GM18502 (cell line): ENCODE measurements around the gene SCYL2.
"Not testable (repeated sequence)": the region's sequence is repeated elsewhere in the genome, so short reads cannot be mapped to it uniquely, and the experiment has no call there.

Experiments used
- ATAC-seq: cut with Tn5 transposase; IDR thresholded peaks from one replicate; pipeline ENCODE4 v1.9.1; 2021; ENCODE audit warnings: mild to moderate bottlenecking; ENCODE audit not compliant: unreplicated experiment, poor library complexity

SCYL2 gene

GRCh38 chr12:100311317-100311716 lies 44.3 kb downstream of the SCYL2 start:
- ATAC-seq = no peak

DNA sequence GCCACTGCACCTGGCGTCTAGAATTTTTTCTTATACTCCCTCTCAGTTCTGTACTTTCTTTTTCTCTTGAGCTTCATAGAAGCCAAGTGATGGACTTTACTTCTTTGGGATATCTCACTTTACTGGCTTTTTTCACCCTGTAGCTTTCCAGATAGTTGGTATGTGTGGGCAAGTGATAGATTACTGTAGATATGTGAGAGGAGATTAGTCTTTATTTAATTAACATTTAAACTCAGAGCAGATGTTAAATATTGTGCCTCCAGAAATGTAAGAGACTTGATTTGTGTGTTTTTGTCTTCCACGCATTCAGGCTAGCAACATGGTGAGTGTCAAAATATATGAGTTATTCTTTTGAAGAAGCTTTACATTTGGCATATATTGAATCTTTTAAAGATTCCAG lies 50.4 kb downstream of the SCYL2 start:
- ATAC-seq = no peak

DNA sequence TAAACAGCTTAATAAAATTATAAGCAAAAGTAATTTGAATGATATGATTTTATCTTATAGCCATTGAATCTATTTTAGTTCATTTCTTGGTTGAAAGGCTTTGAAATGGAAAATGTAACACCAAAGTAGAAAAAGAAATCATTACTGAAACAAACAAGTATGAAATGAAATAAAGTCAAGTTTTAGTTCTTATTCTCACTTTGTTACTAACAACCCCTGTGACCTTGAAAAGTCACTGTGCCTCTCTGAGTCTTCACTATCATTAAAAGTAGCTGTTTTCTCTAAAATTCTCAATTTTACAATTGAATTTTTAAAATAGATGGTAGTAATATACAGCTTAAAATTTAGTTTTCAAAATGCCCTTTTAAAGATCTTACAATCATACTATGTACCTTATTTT lies 57.5 kb downstream of the SCYL2 start:
- peak; percentile 52 for ATAC-seq

DNA sequence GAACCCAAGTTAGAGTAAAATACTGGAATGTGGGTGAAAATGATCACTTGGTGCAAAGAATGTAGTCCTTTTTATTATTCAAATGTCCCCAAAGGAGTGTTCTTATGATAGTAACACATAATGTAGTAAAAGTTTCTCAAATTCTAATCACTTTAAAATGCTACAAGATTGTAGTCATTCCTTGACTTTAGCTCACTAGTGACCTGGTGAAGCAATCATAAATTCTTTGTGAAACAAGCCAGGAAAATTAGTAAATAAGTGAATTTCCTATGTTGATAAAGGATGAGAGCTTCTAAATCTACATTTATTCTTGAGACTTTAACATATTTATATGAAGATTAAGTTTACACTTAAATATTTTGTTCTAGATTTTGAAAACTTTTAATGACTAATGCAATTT lies 59.2 kb downstream of the SCYL2 start:
- ATAC-seq = no peak

GRCh38 chr12:100329800-100330199 lies 62.8 kb downstream of the SCYL2 start:
- peak; percentile 96 for ATAC-seq

- no peak for ATAC-seq
Measured at GRCh38 chr12:100331871-100332270, 64.9 kb downstream of the SCYL2 start.

- ATAC-seq = no peak
Measured at GRCh38 chr12:100332852-100333251, 65.9 kb downstream of the SCYL2 start.

DNA sequence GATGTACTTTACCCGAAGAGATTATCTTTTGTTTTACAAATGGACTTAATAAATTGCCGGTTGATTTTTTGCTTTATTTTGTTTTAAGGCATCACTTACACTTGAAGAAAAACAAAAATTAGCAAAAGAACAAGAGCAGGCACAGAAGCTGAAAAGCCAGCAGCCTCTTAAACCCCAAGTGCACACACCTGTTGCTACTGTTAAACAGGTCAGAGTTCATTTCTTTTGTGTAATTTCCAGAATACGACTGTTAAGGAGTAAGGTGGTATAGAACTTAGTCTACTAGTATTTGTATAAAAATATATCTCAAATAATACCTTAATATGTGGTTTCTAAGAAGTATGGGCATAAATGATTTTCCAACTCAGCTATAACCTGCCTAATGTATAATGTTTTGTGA lies 70.3 kb downstream of the SCYL2 start:
- ATAC-seq = no peak

DNA sequence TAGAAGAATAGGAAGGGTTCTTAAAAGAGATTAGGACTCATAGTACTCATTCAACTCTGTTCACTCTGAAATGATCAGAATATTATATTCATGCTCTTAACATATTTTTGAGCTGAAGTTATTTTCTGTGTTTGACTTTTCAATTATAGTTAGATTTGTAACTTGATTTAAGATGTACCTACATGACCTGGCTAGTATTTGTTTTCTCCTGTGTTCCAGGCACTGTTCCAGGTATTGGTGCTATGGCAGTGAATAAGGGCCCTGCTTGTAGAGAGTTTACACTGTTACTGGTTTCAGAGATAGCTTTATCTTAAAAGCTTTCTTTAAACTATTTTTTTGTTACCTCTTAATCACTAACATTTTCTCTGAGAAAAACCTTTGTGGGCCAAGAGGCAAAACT lies 70.8 kb downstream of the SCYL2 start:
- no peak for ATAC-seq

DNA sequence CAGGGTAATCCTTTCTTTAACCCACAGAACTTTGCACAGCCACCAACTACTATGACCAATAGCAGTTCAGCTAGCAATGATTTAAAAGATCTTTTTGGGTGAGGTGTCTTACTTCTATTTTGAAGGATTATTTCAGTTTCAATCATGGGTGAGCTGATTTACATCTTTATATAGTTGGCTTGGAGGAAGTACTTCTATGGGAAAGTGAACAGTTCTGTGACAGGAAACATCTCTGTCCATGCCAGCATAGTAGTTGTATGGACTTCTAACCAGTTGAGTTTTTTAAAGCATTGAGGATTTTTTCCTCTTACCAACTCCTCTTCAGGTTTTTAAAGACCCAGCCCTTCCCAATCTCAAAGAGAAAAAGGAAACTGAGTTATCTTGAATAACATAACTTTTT lies 72.1 kb downstream of the SCYL2 start:
- no peak for ATAC-seq

GRCh38 chr12:100342897-100343296 lies 75.9 kb downstream of the SCYL2 start:
- not testable (repeated sequence) for ATAC-seq

DNA sequence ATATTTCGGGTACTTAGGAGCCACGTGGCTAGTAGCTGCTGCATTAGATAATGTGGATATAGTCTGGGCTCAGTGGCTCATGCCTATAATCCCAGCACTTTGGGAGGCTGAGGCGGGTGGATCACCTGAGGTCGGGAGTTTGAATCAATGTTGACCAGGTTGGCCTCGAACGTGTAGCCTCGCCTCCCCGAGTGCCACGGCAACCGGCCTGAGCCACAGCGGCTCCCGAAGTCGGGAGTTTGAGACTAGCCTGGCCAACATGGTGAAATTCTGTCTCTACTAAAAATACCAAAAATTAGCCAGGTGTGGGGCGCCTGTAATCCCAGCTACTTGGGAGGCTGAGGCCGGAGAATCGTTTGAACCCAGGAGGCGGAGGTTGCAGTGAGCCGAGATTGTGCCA lies 77.4 kb downstream of the SCYL2 start:
- not testable (repeated sequence) for ATAC-seq

GRCh38 chr12:100345020-100345767 lies 78.2 kb downstream of the SCYL2 start:
- no peak for ATAC-seq

- ATAC-seq = no peak
Measured at GRCh38 chr12:100346660-100347059, 79.7 kb downstream of the SCYL2 start.

DNA sequence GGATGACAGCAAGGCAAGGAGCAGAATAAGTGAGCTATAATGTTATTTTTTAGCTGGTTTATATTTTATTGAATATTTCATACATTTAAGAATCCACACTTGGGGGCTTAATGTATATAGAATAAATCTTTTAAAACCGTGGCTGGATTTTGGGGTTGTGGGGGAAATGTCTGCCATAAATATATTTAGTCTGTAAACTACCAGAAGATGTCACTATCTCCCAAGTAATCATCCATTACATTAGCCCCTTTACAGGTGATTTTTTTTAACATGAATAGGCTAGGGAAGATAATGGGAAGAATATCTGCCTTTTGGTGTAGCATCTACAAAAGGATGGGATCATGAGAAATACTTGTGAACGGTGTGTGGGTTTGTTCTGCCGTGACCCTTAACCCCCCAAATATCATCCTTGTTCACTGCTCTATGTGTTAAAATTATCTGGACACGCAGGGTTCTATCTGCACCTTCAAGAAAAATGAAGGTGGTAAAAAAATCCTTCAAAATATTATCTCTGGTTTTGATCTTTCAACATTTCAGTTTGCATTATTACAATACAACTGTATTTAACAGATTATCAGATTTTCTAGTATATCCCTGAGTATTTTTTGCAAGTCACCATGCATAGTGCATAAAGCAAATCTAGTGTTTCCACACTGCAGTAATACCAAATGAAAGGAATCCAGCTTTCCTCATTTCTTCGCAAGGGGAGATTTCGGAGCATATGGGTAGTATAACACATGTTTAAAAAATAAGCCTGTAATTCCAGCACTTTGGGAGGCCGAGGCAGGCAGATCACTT lies 81.9 kb downstream of the SCYL2 start:
- no peak for ATAC-seq

DNA sequence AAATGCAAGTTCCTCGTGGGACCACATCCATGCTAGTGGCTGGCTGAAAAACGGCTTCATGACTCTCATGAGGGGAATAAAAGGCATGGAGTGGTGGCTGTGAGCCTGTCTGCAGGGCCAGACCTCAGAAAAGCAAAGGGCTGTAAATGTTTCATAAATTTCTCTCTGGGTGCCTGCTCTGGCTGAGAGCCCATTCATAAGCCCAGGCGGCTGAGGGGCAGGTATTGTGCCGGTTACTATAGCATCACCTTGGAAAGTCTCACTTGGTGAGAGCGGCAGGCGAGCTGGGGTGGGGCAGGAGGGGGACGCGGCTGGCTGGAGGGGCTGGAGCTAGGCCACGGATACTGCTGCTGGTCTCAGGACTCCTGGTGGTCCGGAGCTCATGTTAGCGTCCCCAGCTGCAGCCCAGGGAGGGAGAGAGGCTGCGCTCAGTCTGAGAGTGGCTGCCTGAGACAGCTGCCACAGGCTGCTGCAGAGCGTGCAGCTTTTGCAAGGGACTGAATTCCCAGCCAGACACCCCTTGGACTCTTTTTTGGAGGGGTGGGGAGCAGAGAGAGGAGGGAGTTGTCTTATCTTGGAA lies 89.8 kb downstream of the SCYL2 start, which contains the start of gene SLC17A8:
Gene SLC17A8 (plus strand): TSS at position 431 of the 580 bp plus-strand sequence. CDS start 318 bp downstream, outside the sequence.
- no peak for ATAC-seq

- ATAC-seq = no peak
Measured at GRCh38 chr12:100359248-100359647, 92.3 kb downstream of the SCYL2 start.

GRCh38 chr12:100359822-100360221 lies 92.8 kb downstream of the SCYL2 start:
- no peak for ATAC-seq

GRCh38 chr12:100360450-100360849 lies 93.5 kb downstream of the SCYL2 start:
- ATAC-seq = no peak

- ATAC-seq = no peak
Measured at GRCh38 chr12:100364324-100364723, 97.3 kb downstream of the SCYL2 start.

- ATAC-seq = no peak
Measured at GRCh38 chr12:100365411-100365810, 98.4 kb downstream of the SCYL2 start.
